Ishikawa (cell line): ENCODE results near the gene WDR5.

ENCODE experiments used
- CEBPB ChIP-seq: IDR thresholded peaks from 2 replicates; pipeline ENCODE4 v1.6.1; 2012
- CREB1 ChIP-seq: IDR thresholded peaks from 2 replicates; pipeline ENCODE4 v1.6.1; 2012; ENCODE audit warnings: low read depth
- EGR1 ChIP-seq: IDR thresholded peaks from 2 replicates; pipeline ENCODE4 v1.6.1; 2012
- EP300 ChIP-seq: IDR thresholded peaks from 2 replicates; pipeline ENCODE4 v1.6.1; 2012; ENCODE audit warnings: borderline replicate concordance
- FOXM1 ChIP-seq: IDR thresholded peaks from 2 replicates; pipeline ENCODE4 v1.6.1; 2012; ENCODE audit warnings: low read depth, borderline replicate concordance
- NFIC ChIP-seq: IDR thresholded peaks from 2 replicates; pipeline ENCODE4 v1.6.1; 2012
- RAD21 ChIP-seq: IDR thresholded peaks from 2 replicates; pipeline ENCODE4 v1.6.1; 2012; ENCODE audit warnings: low read depth
- TAF1 ChIP-seq: IDR thresholded peaks from 2 replicates; pipeline ENCODE4 v1.6.1; 2012; ENCODE audit warnings: low read depth, mild to moderate bottlenecking
- TCF12 ChIP-seq: IDR thresholded peaks from 2 replicates; pipeline ENCODE4 v1.6.1; 2012; ENCODE audit warnings: low read depth
- TEAD4 ChIP-seq: IDR thresholded peaks from 2 replicates; pipeline ENCODE4 v1.6.1; 2012
- YY1 ChIP-seq: IDR thresholded peaks from 2 replicates; pipeline ENCODE4 v1.6.1; 2012; ENCODE audit warnings: low read depth
- ZBTB7A ChIP-seq: IDR thresholded peaks from 2 replicates; pipeline ENCODE4 v1.6.1; 2012; ENCODE audit warnings: low read depth
- TF ChIP-seq, protein P1 (sequence below): IDR thresholded peaks from 2 replicates; pipeline ENCODE4 v1.6.1; 2012; ENCODE audit warnings: low read depth, mild to moderate bottlenecking
- TF ChIP-seq, protein P2 (sequence below): IDR thresholded peaks from 2 replicates; pipeline ENCODE4 v1.6.1; 2012
- TF ChIP-seq, protein P3 (sequence below): IDR thresholded peaks from 2 replicates; pipeline ENCODE4 v1.6.1; 2012

The WDR5 gene

DNA sequence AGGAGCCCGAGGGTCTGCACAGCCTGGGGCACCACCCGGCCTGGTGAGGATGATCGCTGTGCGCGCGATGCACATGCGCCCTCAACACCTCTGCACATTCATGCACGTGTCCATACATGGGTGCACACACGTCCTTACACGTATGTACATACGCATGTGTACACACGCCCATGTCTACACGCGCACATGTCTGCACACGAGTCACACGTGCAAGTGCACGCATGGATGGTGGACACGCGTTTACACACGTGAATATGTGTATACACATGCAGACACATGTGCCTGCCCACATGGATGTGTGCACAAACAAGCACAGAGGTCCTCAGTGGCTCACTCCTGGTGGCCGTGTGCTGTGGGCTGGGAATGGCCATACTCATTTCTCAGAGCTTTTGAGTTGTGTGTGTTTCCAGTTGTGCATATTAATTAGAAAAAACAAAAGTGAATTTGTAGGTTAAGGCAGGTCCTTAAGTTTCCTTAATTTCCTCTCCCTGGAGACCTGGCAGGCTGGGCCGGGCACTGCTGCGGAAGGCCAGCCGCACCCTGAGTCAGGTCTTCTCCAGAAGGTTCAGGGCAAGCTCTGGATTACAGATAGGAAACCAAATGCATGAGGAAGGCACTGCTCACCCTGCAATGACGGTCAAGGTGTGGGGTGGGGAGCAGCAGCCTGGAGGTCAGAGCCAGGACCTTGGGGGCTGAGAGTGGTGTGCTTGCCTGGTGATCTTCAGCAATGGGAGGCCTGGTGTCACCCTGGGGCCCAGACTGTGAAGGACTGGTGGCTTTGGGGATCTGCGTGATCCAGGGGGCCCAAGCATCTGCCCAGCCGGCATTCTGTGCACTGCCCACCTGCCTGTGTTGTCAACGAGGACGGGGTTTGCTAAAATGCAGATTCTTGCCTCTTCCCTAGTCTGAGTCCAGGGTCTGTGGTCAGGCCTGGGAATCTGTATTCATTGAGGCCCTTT lies 29.8 kb downstream of the WDR5 start:
- TF ChIP-seq, protein P1, sequence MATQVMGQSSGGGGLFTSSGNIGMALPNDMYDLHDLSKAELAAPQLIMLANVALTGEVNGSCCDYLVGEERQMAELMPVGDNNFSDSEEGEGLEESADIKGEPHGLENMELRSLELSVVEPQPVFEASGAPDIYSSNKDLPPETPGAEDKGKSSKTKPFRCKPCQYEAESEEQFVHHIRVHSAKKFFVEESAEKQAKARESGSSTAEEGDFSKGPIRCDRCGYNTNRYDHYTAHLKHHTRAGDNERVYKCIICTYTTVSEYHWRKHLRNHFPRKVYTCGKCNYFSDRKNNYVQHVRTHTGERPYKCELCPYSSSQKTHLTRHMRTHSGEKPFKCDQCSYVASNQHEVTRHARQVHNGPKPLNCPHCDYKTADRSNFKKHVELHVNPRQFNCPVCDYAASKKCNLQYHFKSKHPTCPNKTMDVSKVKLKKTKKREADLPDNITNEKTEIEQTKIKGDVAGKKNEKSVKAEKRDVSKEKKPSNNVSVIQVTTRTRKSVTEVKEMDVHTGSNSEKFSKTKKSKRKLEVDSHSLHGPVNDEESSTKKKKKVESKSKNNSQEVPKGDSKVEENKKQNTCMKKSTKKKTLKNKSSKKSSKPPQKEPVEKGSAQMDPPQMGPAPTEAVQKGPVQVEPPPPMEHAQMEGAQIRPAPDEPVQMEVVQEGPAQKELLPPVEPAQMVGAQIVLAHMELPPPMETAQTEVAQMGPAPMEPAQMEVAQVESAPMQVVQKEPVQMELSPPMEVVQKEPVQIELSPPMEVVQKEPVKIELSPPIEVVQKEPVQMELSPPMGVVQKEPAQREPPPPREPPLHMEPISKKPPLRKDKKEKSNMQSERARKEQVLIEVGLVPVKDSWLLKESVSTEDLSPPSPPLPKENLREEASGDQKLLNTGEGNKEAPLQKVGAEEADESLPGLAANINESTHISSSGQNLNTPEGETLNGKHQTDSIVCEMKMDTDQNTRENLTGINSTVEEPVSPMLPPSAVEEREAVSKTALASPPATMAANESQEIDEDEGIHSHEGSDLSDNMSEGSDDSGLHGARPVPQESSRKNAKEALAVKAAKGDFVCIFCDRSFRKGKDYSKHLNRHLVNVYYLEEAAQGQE: no peak
- TF ChIP-seq EP300 (no peak), ZBTB7A (no peak), CREB1 (no peak), YY1 (no peak), FOXM1 (no peak), CEBPB (no peak), EGR1 (no peak), TAF1 (no peak), TEAD4 (no peak), NFIC (no peak), RAD21 (no peak), TCF12 (no peak)
- TF ChIP-seq, protein P2, sequence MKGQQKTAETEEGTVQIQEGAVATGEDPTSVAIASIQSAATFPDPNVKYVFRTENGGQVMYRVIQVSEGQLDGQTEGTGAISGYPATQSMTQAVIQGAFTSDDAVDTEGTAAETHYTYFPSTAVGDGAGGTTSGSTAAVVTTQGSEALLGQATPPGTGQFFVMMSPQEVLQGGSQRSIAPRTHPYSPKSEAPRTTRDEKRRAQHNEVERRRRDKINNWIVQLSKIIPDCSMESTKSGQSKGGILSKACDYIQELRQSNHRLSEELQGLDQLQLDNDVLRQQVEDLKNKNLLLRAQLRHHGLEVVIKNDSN: no peak
- TF ChIP-seq, protein P3, sequence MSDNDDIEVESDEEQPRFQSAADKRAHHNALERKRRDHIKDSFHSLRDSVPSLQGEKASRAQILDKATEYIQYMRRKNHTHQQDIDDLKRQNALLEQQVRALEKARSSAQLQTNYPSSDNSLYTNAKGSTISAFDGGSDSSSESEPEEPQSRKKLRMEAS: no peak

DNA sequence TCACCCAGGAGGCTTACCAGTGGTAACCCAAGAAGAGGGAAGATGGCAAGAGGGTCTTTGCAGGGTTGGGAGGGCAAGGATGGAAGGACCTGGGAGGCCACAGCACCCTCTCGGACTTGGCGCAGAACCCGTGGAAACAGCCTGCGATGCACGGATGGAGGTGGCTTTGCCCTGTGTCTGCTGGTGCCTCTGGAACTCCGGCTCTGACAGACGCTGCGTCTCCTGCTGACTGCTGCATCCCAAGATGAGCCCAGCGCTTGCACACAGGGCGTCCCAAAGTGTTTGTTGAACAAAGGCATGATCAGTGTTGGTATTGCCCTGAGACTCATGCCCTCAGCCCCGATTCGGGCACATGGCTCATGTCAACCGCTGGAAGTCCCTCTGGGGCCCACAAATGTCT lies 30.5 kb downstream of the WDR5 start:
- no peak for TF ChIP-seq EGR1
- no peak for TF ChIP-seq EP300
- no peak for TF ChIP-seq TEAD4
- no peak for TF ChIP-seq FOXM1
- no peak for TF ChIP-seq RAD21
- TF ChIP-seq YY1: no peak
- TF ChIP-seq ZBTB7A: no peak
- TF ChIP-seq NFIC: no peak
- TF ChIP-seq, protein P2: no peak
- no peak for TF ChIP-seq TAF1
- TF ChIP-seq, protein P1: no peak
- no peak for TF ChIP-seq CREB1
- TF ChIP-seq CEBPB: no peak
- TF ChIP-seq, protein P3: no peak
- TF ChIP-seq TCF12: no peak

DNA sequence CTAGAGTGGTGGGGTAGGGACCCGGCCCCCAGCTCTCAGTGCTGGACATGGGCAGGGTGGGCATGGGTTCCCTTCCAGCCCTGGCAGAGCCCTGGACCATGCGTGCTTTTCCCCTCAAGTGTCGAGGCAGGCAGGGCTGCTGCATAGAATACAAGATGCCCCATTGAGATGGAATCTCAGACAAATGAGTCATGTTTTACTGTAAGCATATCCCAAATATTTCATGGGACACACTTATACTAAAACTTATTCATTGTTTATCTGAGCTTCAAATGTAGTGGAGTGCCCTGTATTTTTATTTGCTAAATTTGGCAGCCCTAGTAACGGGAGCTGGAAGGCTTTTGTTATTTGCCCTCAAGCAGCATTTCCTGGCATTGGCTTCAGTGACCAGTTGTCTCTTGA lies 31.6 kb downstream of the WDR5 start:
- no peak for TF ChIP-seq EGR1
- TF ChIP-seq FOXM1: no peak
- TF ChIP-seq TAF1: no peak
- no peak for TF ChIP-seq NFIC
- no peak for TF ChIP-seq EP300
- no peak for TF ChIP-seq TCF12
- TF ChIP-seq CEBPB: no peak
- no peak for TF ChIP-seq ZBTB7A
- TF ChIP-seq YY1: no peak
- TF ChIP-seq, protein P1: no peak
- TF ChIP-seq, protein P3: no peak
- TF ChIP-seq, protein P2: no peak
- no peak for TF ChIP-seq CREB1
- TF ChIP-seq RAD21: no peak
- TF ChIP-seq TEAD4: no peak
